Activated gamma-delta T cell (primary cell): ENCODE results near the gene NAV1.
"Not testable (repeated sequence)": the region's sequence is repeated elsewhere in the genome, so short reads cannot be mapped to it uniquely, and the experiment has no call there.

Experiments
- DNase-seq: peaks from one replicate; lab custom pipeline; 2025; lab: John Stamatoyannopoulos, UW

NAV1 gene

DNA sequence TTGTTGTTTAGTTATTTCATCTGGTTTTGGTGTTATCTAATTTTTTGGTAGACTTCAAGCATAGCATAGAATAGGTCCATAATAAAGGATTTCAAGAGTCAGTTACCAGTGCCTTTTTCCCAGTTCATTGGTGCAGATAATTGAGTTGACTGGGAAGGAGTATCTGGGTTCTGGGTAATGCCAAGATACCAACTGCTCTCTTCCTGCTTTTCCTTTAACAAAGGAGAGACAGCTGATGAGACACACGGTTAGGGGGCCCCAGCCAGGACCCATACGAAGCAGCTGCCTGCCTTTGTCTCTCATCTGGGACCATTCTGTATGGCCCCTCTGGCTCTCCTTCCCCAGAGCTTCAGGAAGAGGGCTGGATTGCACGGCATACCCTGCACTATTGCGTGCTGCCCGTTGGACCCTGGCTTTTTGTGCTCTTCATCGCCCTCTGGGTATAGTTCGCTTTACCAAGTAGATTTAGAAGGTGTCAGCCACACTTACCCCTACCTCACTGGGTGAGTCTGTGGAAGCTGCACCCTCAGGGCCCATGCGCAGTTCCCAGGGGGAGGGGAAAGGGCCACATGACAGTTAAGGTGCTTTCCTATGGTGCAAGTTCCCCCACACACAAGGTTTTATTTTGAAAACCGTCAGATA lies 7.0 kb downstream of the NAV1 start:
- DNase-seq = no peak

- not testable (repeated sequence) for DNase-seq
These were observed 10.6 kb downstream of the NAV1 start for GRCh38 chr1:201549522-201549921.

DNA sequence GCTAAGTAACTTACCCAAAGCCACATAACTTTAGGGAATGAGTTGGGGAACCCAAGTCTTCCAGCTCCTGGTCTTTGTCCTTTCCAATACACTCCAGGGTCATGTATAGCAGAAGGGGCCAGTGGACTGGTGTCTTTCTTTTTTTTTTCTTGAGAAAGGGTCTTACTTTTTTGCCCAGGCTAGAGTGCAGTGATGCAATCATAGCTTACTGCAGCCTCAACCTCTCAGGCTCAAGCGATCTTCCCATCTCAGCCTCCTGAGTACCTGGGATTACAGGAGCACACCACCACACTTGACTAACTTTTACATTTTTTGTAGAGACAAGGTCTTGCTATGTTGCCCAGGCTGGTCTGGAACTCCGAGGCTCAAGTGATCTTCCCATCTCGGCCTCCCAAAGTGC lies 12.2 kb downstream of the NAV1 start:
- no peak for DNase-seq

- DNase-seq = no peak
These were observed 13.2 kb downstream of the NAV1 start for GRCh38 chr1:201551877-201552731.

DNA sequence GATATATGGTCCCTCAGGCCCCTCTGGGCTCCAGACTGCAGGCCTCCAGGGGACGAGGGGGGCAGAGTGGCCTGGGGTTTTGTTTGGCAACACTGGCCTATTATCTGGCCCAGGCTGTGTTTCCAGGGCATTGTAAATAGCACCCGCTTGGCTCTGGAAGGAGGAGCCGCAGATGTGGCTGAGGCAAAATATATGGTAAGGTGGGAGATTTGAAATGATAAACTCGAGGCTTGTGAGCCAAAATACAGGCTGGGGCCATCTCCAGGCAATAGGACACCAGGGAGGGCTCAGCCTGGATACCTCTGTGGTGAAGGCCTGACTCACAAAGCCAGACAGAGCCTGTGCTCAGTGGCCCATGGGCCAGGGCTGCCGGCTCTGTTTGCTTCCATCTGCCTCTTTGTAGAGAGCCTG lies 14.0 kb downstream of the NAV1 start:
- DNase-seq = no peak

- DNase-seq = no peak
These were observed 14.7 kb downstream of the NAV1 start for GRCh38 chr1:201553496-201554189.

DNA sequence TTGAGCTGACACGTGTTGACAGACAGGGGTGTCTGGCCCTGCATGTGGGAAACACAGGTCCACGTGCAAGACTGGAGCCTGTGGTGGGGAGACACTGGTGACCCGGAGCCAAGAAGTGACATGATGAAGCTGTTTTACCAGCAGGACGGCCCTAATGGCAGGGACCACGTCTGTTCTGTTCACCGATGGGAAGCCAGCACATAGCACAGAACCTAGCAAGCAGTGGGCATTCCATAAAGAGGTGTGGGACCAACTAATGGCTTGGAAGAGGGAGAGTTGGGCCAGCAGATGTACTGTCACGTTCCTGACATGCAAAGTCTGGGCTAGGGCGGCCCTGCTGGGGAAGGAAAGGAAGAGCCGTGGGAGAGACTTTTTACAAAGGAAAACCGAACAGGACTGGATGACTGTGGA lies 15.3 kb downstream of the NAV1 start:
- no peak for DNase-seq

- DNase-seq = no peak
These were observed 16.1 kb downstream of the NAV1 start for GRCh38 chr1:201554789-201555592.

GRCh38 chr1:201555593-201555945 lies 16.6 kb downstream of the NAV1 start:
- no peak for DNase-seq

DNA sequence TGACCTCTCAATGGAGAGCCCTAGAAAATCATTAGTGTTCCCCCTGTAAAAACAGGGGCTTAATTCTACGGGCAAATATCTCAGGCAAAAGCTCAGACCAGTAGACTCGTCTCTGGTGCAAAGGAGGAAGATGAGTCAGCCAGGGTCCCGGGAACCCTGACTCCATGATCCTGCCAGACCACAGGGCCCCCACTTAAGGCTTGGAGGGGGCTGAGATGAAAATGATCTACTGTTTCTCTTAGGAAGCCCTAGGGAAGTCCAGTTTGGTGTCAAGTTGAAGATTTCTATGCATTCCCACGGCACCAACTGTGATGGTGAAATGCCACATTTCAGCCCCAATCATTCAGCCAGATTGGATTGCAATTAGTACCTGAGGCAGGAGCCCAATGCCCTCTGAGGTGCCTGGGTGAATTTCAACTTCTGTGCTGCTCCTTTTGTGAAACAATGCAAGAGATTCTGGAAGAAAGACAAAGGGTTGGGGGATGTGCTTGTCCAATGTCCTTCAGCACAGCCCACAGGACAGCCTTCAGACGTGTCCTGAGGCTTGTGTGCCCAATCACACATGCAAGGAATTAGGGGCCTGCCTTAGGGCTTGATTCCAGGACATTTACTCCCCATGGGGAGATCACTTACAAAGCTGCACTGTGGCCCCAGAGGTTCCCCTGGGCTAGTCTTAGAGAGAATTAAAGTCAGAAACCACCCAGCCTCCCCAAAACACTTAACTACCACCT lies 18.1 kb downstream of the NAV1 start:
- DNase-seq = no peak

DNA sequence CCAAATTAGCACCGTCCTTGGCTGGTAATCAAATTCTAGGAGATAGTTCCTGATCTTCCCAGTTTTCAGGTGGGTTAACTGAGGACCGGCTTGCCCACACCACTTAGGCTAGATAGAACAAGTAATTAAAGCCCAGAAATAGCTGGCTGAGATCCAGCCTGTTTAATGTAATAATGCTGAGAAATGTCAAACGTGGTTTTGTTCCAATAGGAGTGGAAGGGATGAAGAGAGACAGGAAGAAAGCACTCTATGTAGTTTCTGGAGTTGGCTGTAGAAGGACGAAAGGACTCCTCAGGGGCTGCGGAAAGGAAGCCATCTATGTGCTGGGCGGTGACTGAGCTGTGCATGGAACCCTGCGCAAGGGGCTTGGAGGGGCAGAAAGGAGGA lies 18.6 kb downstream of the NAV1 start:
- DNase-seq = no peak

DNA sequence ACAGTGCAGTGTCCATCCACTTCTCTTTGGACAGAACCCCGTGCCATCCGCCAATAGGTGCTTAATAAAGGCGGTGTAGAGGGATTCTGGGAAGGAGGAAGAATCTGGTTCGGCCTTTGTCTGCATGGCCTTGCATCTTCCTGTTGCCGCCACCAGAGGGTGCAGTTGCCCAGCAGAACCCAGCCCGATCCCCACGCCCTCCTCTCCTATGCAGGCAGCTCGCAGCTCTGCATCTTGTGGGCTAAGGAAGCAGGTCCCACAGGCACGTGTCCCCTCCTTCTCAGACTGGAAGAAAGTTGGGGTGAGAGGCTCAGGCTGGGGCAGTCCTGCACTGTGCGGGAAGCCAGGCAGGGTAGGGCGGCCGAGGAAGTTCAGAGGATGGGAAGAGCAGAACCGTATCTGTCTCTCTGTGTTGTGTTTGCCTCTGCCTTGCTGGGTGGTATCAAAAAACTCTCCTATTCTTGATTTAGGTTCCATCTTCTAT lies 20.8 kb downstream of the NAV1 start:
- DNase-seq = no peak

GRCh38 chr1:201560328-201561194 lies 21.6 kb downstream of the NAV1 start:
- no peak for DNase-seq

DNA sequence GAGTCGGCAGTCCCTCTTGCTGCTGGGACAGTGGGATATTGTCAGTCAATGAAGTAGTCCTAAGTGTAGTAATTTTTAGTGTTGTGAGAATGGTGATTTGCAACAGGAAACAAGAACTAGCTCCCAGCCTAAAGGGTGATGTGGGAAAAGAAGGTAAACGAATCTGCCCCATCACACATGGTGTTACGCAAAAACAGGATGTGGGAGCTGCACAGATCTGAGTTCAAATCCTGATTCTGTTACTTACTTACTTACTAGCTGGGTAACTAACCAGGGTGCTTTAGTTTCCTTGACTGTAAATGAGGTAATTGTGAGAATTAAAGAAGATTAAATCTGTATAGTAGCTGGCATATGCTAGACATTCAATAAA lies 22.3 kb downstream of the NAV1 start:
- DNase-seq = no peak

GRCh38 chr1:201561601-201562000 lies 22.7 kb downstream of the NAV1 start:
- DNase-seq = no peak

- DNase-seq = no peak
These were observed 23.3 kb downstream of the NAV1 start for GRCh38 chr1:201562257-201562656.

DNA sequence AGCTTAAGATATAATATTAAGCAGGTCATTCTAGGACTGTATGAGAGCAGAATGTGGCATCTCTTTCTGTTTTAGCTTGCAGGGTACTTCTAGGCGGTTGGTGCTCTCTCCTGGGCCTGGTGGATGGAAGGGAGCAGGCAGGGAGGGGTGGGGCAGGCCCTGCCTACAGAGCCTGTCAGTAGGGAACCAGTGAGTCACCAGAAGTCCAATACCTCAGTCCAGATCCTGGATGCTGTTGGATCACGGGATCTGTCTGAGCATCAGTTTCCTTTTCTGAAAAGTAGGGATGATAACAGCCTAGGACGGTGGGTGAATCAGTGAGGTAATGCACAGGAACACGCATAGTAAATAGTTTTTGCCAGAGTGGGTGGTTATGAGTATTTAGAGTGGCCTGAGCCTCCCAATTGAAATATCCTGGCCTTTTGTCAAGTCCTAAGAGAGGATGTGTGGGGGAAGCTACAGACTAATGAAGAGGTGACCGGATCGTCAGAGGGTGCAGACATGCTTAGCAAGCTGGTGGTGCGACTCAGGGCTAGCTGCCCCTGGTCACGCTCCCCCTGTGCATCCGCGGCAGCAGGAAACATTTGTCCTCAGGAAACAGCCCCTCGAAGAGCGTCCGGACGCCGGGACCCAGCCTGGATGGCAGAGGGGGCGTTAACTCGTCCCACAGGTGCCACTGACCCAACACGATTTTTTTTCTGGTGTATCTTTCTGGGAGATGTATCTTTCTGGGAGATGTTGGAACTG lies 23.9 kb downstream of the NAV1 start:
- no peak for DNase-seq

DNA sequence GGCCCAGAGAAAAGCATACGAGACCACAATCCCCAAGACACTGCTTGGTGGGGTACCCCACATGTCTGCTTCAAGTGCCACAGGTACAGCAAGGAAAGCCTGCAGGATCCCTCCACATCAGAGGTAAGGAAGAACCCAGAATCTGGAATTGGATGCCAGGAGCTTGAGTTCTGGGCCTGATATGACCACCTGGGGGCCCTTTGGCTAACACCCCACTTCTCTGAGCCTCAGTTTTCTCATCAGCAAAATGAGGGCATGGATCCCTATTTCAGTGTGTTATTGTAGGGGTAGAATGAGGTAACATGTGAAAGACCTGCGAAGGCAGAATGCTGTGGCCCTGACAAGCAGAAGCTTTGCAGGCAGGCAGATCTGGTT lies 24.5 kb downstream of the NAV1 start:
- DNase-seq = no peak

- no peak for DNase-seq
These were observed 25.0 kb downstream of the NAV1 start for GRCh38 chr1:201563941-201564340.
